Stomach (tissue), 4 donors: ENCODE results near the gene ST14.

ENCODE experiments used
- CTCF ChIP-seq, 7 experiments: fragments of 450-650 bp in 4 of 7; fragments of 200-600 bp in 3 of 7; sonication (generic) in 3 of 7; IDR thresholded peaks; one replicate each; pipeline ENCODE4 v1.5.1; 2016 to 2019; ENCODE audit warnings: antibody characterized with exemption in 7 of 7, control low read depth in 2 of 7, mild to moderate bottlenecking in 1 of 7
- POLR2A ChIP-seq, 4 donors: fragments of 450-650 bp; IDR thresholded peaks; one replicate each; pipeline ENCODE4 v1.6.1; 2016; ENCODE audit warnings: antibody characterized with exemption in 4 of 4, control low read depth in 2 of 4, mild to moderate bottlenecking in 1 of 4, moderate library complexity in 1 of 4
- POLR2AphosphoS5 ChIP-seq, 3 donors: sonication (generic); formaldehyde crosslinking; IDR thresholded peaks; one replicate each; pipeline ENCODE4 v1.6.1; 2016; ENCODE audit warnings: antibody characterized with exemption in 3 of 3

GRCh38 chr11:130223291-130223971 is 63.8 kb downstream of the ST14 start:
- no peak for TF ChIP-seq CTCF (IDR thresholded peaks at IDR 0.05)
- TF ChIP-seq POLR2A (IDR thresholded peaks at IDR 0.05): no peak
- TF ChIP-seq POLR2AphosphoS5 (IDR thresholded peaks at IDR 0.05): no peak
